Glutamatergic neuron (in vitro differentiated cells): Measurements from ENCODE around the gene CAPG. TPM values are rescaled to one million over a fixed set of nuclear protein-coding genes. Genes with fewer than 3 reads are reported as not detected.
"Not testable (repeated sequence)": the region's sequence is repeated elsewhere in the genome, so short reads cannot be mapped to it uniquely, and the experiment has no call there.

Source experiments
- DNase-seq: peaks from one replicate; pipeline ENCODE4 v3.0.0; 2022
- H3K27ac Mint-ChIP-seq: one replicate; pipeline ENCODE4 v1.8.0; 2020; ENCODE audit warnings: mild to moderate bottlenecking, mixed read lengths, inconsistent platforms; ENCODE audit not compliant: unreplicated experiment
- H3K27me3 Mint-ChIP-seq: one replicate; pipeline ENCODE4 v1.8.0; 2020; ENCODE audit warnings: mild to moderate bottlenecking, moderate library complexity, mixed read lengths, inconsistent platforms; ENCODE audit not compliant: unreplicated experiment
- H3K36me3 Mint-ChIP-seq: one replicate; pipeline ENCODE4 v1.8.0; 2020; ENCODE audit warnings: mild to moderate bottlenecking, mixed read lengths, inconsistent platforms; ENCODE audit not compliant: unreplicated experiment
- H3K4me1 Mint-ChIP-seq: one replicate; pipeline ENCODE4 v1.8.0; 2020; ENCODE audit warnings: mild to moderate bottlenecking, low read depth, mixed read lengths, inconsistent platforms; ENCODE audit not compliant: unreplicated experiment
- H3K4me3 Mint-ChIP-seq: one replicate; pipeline ENCODE4 v1.8.0; 2020; ENCODE audit warnings: mild to moderate bottlenecking, mixed read lengths, inconsistent platforms; ENCODE audit not compliant: unreplicated experiment
- H3K9me3 Mint-ChIP-seq: one replicate; pipeline ENCODE4 v1.8.0; 2020; ENCODE audit warnings: mild to moderate bottlenecking, moderate library complexity, mixed read lengths, inconsistent platforms; ENCODE audit not compliant: unreplicated experiment
- total RNA-seq: library from RNA; stranded (reverse); fragmentation: NEBNext Ultra II Directional; extraction: Animal tissue kit (Norgen Biotek cat#: 25700); gene quantifications from one replicate; pipeline ENCODE4 v1.2.1, GENCODE V29; 2021; ENCODE audit not compliant: unreplicated experiment
- TF ChIP-seq, protein P1 (sequence below): fragments of 200-600 bp; sonication (generic); IDR thresholded peaks from one replicate; pipeline ENCODE4 v1.5.0; 2021; ENCODE audit not compliant: partially characterized antibody, unreplicated experiment

CAPG gene
- total RNA-seq, 1 donor from 2014 or later = 15.5 TPM

DNA sequence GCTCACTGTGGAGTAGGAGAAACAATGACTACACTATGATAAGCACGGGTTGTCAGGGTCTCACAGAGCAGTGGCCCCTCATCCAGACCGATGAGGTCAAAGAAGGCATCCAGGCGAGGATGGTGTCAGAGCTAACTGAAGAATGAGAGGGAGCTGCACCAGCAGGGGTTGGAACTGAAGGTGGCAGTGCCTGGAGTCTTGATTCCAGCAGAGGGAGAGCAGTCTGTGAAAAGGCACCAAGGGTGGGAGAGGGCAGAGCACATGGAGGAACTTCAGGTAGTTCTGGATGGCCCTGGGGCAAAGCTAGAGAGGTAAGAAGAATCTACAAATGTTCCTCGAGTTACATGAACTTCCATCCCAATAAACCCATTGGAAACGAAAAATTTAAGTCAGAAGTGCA is 43.0 kb downstream of the CAPG start:
- H3K4me3 Mint-ChIP-seq = no peak overlapping the region
- H3K27ac Mint-ChIP-seq = no peak overlapping the region
- no peaks in the 10 kb centered on the region for H3K4me1 Mint-ChIP-seq
- peaks cover 4% of the 10 kb centered on the region for H3K36me3 Mint-ChIP-seq
- TF ChIP-seq, protein P1, sequence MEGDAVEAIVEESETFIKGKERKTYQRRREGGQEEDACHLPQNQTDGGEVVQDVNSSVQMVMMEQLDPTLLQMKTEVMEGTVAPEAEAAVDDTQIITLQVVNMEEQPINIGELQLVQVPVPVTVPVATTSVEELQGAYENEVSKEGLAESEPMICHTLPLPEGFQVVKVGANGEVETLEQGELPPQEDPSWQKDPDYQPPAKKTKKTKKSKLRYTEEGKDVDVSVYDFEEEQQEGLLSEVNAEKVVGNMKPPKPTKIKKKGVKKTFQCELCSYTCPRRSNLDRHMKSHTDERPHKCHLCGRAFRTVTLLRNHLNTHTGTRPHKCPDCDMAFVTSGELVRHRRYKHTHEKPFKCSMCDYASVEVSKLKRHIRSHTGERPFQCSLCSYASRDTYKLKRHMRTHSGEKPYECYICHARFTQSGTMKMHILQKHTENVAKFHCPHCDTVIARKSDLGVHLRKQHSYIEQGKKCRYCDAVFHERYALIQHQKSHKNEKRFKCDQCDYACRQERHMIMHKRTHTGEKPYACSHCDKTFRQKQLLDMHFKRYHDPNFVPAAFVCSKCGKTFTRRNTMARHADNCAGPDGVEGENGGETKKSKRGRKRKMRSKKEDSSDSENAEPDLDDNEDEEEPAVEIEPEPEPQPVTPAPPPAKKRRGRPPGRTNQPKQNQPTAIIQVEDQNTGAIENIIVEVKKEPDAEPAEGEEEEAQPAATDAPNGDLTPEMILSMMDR = no peak
- DNase-seq = no peak
- H3K27me3 Mint-ChIP-seq = no peaks in the 10 kb centered on the region
- peaks cover 2% of the 10 kb centered on the region for H3K9me3 Mint-ChIP-seq

DNA sequence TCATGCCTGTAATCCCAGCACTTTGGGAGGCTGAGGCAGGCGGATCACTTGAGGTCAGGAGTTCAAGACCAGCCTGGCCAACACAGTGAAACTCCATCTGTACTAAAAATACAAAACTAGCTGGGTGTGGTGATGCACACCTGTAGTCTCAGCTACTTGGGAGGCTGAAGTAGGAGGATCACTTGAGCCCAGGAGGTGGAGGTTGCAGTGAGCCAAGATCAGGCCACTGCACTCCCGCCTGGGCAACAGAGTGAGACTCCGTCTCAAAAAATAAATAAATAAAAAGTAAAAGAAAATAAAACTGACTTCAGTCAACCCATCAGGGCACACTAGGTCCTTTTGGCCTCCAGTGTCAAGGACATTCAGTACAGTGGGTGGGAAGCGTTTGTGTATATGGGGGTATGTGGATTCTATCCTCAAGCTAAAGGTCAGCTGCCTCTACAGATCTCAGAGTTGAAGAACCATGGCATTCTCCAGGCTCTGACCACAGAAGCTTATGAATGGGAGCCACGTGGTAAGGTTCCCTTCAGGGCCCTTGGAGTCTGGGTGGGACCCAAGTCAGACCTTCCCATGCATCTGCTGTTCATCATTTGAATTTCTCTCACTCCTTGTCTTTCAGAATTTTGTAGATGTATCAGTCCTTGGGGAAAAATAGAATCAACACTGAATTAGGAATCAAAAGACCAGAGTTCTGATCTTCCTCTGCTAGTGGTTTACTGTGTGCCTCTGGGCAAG is 47.3 kb downstream of the CAPG start:
- H3K4me1 Mint-ChIP-seq, H3K9me3 Mint-ChIP-seq, DNase-seq, H3K27me3 Mint-ChIP-seq, H3K4me3 Mint-ChIP-seq, H3K27ac Mint-ChIP-seq, H3K36me3 Mint-ChIP-seq: not testable (repeated sequence)

DNA sequence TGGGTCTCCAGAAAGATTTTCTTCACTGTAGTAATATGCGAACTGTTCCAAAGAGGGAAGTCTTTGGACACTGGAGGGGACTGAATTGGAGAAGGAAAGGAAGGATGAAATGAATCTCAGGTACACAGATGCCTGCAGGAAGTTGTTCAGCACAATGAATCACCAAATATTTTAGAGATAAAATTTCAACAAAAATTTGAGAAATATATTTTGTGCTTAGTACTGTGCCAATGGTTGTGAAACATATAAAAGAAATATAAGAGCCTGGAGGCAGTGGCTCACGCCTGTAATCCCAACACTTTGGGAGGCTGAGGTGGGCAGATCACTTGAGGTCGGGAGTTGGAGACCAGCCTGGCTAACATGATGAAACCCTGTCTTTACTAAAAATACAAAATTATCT is 52.4 kb downstream of the CAPG start:
- H3K27me3 Mint-ChIP-seq = peaks cover 10% of the 10 kb centered on the region
- peaks cover 4% of the 10 kb centered on the region for H3K4me1 Mint-ChIP-seq
- TF ChIP-seq, protein P1 = no peak
- no peak overlapping the region for H3K4me3 Mint-ChIP-seq
- no peak overlapping the region for H3K27ac Mint-ChIP-seq
- H3K9me3 Mint-ChIP-seq = peaks cover 11% of the 10 kb centered on the region
- no peaks in the 10 kb centered on the region for H3K36me3 Mint-ChIP-seq
- DNase-seq = no peak

DNA sequence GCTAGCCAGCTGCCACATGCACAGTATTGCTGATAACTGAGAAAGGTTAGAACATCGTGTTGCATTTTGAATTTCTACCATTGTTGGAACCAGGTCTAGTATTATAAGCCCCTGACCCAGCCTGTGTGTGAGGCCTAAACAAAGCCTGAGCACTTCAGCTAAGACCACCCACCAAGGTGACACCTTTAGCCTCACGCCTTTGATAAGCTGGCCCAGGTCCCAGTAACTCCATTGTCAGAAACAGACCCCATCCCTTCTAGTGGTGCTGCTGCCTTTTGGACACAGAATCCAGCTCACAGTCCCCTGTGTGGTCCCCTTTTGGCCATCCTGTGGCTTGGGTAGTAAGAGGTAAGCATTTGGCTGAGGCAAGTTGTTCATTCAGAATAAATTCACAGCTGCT is 54.0 kb downstream of the CAPG start:
- DNase-seq = no peak
- H3K9me3 Mint-ChIP-seq = peaks cover 11% of the 10 kb centered on the region
- no peak overlapping the region for H3K4me3 Mint-ChIP-seq
- H3K27ac Mint-ChIP-seq = no peak overlapping the region
- no peaks in the 10 kb centered on the region for H3K36me3 Mint-ChIP-seq
- H3K27me3 Mint-ChIP-seq = peaks cover 10% of the 10 kb centered on the region
- TF ChIP-seq, protein P1 = no peak
- peaks cover 4% of the 10 kb centered on the region for H3K4me1 Mint-ChIP-seq

DNA sequence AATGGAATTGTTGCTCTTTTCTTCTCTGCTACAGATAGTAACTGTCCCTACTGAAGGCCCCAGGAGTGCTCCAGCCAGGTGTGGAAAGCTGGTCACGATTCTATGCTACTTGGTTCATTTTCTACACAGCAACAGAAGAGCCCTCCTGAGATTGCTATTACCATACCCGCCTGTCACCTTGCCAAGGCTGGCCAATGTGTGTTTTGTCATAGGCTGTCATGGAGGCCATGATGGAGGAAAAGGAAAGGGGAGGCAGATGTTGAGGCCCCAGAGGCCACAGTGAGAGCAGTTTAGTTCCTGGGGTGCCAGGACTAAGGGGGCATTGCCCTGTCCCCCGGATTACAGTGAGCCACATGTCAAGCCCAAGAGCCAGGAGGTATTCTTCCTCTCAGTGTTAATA is 54.6 kb downstream of the CAPG start:
- H3K9me3 Mint-ChIP-seq = peaks cover 11% of the 10 kb centered on the region
- H3K27me3 Mint-ChIP-seq = peaks cover 12% of the 10 kb centered on the region
- H3K36me3 Mint-ChIP-seq = peaks cover 4% of the 10 kb centered on the region
- TF ChIP-seq, protein P1 = no peak
- no peak overlapping the region for H3K27ac Mint-ChIP-seq
- peaks cover 4% of the 10 kb centered on the region for H3K4me1 Mint-ChIP-seq
- no peak for DNase-seq
- H3K4me3 Mint-ChIP-seq = peak overlapping the region; percentile 100
